Measurements from ENCODE around the gene SLC5A6.
"Not testable (repeated sequence)": the region's sequence is repeated elsewhere in the genome, so short reads cannot be mapped to it uniquely, and the experiment has no call there.

SLC5A6 gene

DNA sequence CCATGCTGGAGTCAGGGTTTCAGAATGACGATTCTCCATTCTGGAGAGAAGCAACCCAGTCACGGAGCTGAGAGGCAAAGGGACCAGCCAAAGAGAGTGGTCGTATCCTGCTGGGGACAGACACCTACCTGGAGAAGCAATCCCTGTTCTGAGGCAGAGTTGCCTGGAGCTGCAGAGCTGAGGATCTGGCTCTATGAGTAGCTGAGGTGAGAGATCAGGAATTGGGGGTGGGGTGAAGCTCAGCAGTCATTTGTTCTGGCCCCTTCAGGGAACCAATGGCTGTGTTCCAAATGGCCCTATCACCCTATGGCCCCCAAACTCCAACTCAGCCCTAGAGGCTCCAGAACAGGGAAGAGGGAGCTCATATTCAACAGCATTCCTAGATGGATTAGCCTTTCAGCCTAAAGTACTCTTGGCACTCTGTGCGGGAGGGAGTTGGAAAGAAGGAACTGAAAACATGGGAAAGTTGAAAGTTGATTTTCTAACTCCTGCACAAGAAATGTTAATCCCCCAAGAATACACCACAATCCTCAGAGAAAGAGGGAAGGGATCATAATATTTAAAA, 3.5 kb downstream of the SLC5A6 start:
- no peak for DNase-seq

DNA sequence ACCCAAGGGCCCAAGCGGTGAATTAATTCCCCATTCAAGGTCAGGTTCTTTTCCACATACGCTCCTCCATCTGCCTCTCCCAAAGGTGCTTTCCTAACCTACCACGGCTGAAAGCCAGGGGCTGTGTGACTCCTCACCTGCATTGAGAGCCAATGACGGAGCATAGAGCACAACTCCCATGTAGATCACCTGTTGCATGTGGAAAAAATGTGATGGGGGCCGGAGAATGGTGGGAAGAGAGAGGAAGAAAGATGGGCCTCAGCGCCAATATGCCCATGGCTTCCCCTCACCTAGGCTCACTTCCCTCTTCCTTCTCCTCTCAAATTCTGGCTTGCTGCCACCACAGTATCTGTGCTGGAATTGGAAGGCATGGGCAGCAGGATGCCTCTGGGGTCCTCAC, 5.7 kb downstream of the SLC5A6 start:
- DNase-seq, result no peak

- no peak for DNase-seq
Measured at GRCh38 chr2:27205206-27205605, 6.9 kb downstream of the SLC5A6 start.

GRCh38 chr2:27204566-27204965, 7.5 kb downstream of the SLC5A6 start:
- no peak for DNase-seq

GRCh38 chr2:27203741-27204140, 8.3 kb downstream of the SLC5A6 start:
- DNase-seq, result no peak

DNA sequence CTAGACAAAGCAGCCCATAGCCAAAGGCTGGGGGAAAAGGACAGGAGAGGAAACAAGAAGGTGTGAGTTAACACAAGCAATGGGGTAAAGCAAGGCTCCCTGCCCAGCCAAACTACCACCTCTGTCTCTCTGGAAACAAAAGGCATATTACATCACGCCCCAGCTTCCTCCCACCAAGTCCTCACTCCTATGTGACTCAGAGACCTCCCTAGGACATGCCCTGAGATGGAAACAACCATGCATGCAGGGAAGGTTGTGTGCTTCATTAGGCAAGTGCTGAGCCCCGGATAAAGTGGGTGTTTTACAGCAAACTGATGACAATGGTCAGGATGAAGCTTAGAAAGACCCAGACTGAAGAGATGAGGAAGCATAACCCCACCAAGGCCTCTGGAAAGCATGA, 9.2 kb downstream of the SLC5A6 start:
- DNase-seq, result no peak

GRCh38 chr2:27201675-27202074, 10.4 kb downstream of the SLC5A6 start:
- no peak for DNase-seq

DNA sequence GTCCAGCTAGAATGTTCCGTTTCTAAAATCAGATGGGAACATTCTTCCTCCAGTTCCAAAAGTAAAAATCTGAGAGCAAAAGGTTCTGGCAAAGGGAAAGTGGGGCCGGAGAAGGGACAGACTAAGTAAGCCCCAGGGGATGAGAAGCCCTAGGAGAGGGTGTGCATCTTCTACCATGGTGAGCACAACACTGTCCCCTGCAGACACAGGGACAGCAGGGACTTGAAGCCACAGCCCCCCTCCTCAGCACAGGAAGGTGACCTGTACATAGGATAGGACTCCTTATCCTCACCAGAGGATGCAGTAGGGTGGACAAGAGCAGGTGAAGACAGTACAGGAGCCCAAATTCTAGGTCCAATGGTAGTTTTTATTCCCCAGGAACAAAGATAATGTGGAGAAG, 12.8 kb downstream of the SLC5A6 start:
- DNase-seq, result no peak

- no peak for DNase-seq
Measured at GRCh38 chr2:27198627-27199026, 13.4 kb downstream of the SLC5A6 start.

- not testable (repeated sequence) for DNase-seq
Measured at GRCh38 chr2:27198068-27198467, 14.0 kb downstream of the SLC5A6 start.

DNA sequence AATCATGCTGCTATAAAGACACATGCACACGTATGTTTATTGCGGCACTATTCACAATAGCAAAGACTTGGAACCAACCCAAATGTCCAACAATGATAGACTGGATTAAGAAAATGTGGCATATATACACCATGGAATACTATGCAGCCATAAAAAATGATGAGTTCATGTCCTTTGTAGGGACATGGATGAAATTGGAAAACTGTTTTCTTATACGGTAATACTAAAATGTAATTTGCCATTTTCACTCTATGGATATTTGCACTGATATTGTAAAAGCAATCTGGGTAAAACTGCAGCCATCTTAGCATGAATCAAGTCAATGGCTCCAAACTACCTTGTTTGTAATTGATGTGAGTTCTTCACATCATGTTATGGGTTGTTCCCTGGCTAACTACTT, 16.3 kb downstream of the SLC5A6 start:
- DNase-seq, result not testable (repeated sequence)

- DNase-seq, result no peak
Measured at GRCh38 chr2:27194538-27195354, 17.3 kb downstream of the SLC5A6 start.

DNA sequence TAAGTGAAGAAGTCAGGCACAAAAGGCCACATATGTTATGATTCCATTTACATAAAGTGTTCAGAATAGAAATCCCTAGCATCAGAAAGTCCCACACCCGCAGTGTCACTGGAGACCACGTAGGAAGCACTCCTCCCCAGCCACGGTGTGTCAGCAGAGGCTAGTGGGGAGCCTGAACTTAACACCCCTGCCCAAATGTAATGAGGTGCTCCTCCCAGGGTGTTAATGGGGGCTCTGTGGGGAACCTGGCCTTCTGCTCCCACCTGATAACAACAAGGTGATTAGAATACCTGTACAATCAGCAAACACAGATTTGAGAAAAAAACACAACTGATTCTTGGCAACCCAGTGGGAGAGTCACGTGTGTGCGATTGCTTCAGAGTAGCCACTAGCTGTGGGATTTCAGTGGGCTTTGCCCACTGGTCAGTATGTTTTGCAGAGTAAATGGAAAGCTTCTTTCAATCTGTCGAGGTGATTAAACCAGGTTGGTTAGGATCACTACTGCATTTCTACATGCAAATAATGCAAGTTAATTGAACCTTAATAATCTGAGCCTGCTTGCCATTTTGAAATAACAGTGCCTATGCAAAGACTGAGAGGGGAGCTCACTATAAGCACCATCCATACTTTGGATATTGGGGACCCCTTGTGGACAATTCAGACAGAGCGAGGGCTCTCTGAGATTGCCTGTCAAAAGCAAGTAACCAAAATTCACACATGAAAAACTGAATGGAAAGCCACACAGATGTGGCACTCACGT, 20.8 kb downstream of the SLC5A6 start:
- DNase-seq, result peak in 31 of 58 donors; percentile 2 to 74 (median 17)

GRCh38 chr2:27189989-27190388, 22.1 kb downstream of the SLC5A6 start:
- DNase-seq, result no peak

DNA sequence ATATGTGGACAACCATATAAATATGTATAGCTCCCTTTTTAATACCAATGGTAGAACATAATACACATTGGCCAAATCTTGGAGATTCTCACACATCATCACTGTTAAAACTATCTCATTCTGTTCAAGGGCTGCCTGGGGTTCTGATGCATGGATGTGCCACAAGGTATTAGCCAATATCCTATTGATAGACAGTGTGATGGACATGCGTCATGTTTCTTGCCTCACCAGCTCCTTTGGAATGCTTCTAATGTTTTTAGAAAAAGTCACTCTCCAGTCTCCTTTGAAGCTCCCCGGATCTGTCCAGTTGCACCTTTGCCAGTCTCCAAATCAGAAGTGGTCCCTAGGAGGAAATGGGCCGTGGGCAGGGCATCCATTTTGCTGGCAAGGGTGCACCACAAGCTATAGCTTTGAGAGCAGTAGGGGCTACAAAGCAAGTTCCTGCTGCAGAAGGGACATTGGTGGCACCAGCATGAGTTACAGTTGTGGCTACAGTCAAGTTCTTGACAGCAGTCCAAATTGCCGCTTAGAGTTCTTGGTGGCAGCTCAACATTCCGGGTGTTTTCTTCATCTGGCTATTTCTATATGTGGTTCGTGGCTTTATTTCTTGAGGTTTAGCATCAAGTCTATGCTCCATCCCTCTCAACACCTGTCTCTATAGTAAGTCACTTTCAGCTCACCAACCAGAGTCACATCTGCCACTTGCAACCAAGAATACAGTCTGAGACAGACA, 25.3 kb downstream of the SLC5A6 start:
- no peak for DNase-seq

DNA sequence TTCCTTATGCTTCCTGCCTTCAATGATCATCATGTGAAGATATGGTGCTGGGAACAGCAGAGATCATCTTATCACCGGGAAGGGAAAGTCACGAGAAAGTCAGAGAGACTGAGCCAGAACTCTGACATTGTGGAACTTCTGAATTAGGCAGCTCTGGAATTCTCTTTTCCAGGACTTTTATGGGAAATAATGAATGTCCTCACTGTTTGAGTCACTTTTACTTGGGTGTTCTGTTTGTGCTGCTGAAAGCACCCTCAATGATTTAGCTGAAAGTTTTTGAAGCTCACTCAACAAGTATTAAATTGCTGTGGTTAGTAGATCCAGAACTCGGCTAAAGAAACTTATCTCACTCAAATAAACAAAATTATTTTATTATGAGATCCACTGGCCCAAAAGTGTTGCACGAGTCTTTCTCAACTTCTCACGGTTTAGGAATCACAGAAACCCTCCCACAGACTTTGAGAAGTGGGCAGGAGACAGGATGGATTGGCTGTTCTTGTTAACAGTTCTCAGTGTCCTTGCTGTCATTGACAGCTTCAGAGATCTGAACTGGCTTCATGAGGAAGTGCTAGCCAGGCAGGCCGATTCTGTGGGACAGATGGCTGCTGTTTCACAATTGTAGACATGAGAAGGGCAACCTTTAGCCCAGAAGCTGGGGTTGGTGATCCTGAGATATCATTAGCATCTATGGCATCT, 26.6 kb downstream of the SLC5A6 start:
- DNase-seq, result peak in 29 of 58 donors; percentile 3 to 61 (median 18)

GRCh38 chr2:27184115-27184514, 28.0 kb downstream of the SLC5A6 start:
- no peak for DNase-seq

DNA sequence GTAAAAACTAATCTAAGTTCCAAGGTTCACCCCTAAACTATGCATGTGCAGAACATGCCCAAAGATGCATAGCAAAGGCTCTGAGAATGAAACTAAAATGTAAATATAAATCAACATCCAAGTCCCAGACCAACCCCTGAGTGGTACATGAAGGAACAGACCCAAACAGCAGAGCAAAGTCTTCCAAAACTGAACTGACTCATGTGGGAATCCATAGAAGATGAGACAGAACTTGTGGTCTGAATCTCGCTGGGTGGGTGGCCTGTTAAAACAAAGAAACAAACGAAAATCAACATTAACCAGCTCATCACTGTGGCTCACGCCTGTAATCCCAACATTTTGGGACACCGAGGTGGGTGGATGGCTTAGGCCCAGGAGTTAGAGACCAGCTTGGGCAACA, 29.7 kb downstream of the SLC5A6 start:
- no peak for DNase-seq

- no peak for DNase-seq
Measured at GRCh38 chr2:27179344-27180000, 32.6 kb downstream of the SLC5A6 start.

DNA sequence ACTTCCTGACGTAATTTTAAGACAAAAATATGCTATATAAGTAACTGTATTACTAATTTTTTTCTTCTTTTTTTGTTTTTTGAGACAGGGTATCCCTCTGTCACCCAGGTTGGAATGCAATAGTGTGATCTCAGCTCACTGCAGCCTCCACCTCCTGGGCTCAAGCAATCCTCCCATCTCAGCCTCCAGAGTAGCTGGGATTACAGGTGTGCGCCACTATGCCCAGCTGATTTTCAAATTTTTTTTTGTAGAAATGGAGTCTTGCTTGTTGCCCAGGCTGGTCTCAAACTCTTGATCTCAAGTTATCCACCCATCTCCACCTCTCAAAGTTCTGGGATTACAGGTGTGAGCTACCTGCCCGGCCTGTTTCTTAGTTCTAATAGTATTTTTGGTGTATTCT, 33.6 kb downstream of the SLC5A6 start:
- DNase-seq, result no peak

Measured in anterior cingulate cortex (tissue), 58 donors.